RWPE1 (cell line): ENCODE measurements around the gene MLXIP.

Experiments
- CTCF ChIA-PET: fragments of 350-600 bp; sonication (Branson Sonifier 250); formaldehyde crosslinking; extraction: SDS; loops from one replicate; lab custom pipeline; 2021; lab: Yijun Ruan, JAX
- POLR2A ChIA-PET: fragments of 400-600 bp; formaldehyde crosslinking; extraction: SDS; loops from one replicate; lab custom pipeline; 2020; ENCODE audit warnings: antibody characterized with exemption; ENCODE audit not compliant: low non-redundant PET; lab: Yijun Ruan, JAX
- DNase-seq: peaks from one replicate; pipeline ENCODE4 v3.0.0; 2012; ENCODE audit warnings: low spot score
- H3K27ac ChIP-seq: fragments of 450-650 bp; 2 replicates; pipeline ENCODE4 v1.5.1; 2017
- CTCF ChIP-seq: fragments of 450-650 bp; conservative IDR thresholded peaks from 2 replicates; pipeline ENCODE4 v1.5.1; 2017; ENCODE audit warnings: low read depth, mild to moderate bottlenecking

The MLXIP gene

GRCh38 chr12:122162976-122163375, 84.4 kb downstream of the MLXIP start:
- no peak for DNase-seq
- ChIA-PET CTCF (interaction anchor here (0.7 kb wide), 1 partner anchor 38 kb away, joined by 3 read pairs; no protein-coding TSS in a partner anchor), POLR2A (no interaction called here)
- no peak overlapping the region for H3K27ac ChIP-seq
- no peak for TF ChIP-seq CTCF

- ChIA-PET POLR2A (no interaction called here), CTCF (no interaction called here)
- H3K27ac ChIP-seq = no peak overlapping the region
Measured at GRCh38 chr12:122166422-122167349, 88.1 kb downstream of the MLXIP start.

GRCh38 chr12:122167356-122167925, 88.9 kb downstream of the MLXIP start:
- CTCF ChIA-PET = no interaction called here
- TF ChIP-seq CTCF = no peak
- H3K27ac ChIP-seq = no peak overlapping the region
- no peak for DNase-seq
- POLR2A ChIA-PET = no interaction called here

More at GRCh38 chr12:122166422-122167349, 88.1 kb downstream of the MLXIP start:
- TF ChIP-seq CTCF = no peak
- no peak for DNase-seq

DNA sequence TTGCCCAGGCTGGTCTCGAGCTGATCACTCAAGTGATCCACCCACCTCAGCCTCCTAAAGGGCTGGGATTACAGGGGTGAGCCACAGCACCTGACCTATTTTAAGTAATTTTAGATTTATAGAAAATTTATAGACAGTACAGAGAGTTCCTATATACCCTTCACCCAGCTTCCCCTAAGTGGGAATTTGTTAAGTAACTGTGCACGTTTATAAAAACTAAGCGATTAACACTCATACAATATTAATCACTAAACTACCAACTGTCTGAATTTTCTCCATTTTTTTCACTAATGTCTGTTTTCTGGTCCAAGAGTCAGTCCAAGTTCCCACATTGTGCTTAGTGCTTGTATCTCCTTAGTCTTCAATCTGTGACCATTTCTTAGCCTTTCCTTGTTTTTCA, 89.9 kb downstream of the MLXIP start:
- ChIA-PET CTCF (no interaction called here), POLR2A (no interaction called here)
- no peak for TF ChIP-seq CTCF
- no peak overlapping the region for H3K27ac ChIP-seq
- no peak for DNase-seq

GRCh38 chr12:122171399-122171798, 92.8 kb downstream of the MLXIP start:
- no peak for TF ChIP-seq CTCF
- POLR2A ChIA-PET = no interaction called here
- DNase-seq = no peak
- CTCF ChIA-PET = no interaction called here
- H3K27ac ChIP-seq = no peak overlapping the region

- CTCF ChIA-PET = interaction anchor here (0.9 kb wide), 1 partner anchor 24 kb away, joined by 4 read pairs; no protein-coding TSS in a partner anchor
- POLR2A ChIA-PET = no interaction called here
- DNase-seq = no peak
- no peak overlapping the region for H3K27ac ChIP-seq
- TF ChIP-seq CTCF = no peak
Measured at GRCh38 chr12:122172262-122172939, 93.8 kb downstream of the MLXIP start.
